ENCODE measurements around the gene CD96.

CD96 gene

GRCh38 chr3:111594205-111594604, 52.2 kb downstream of the CD96 start:
- H3K27ac ChIP-seq, result no peak overlapping the region
- TF ChIP-seq, protein P1, sequence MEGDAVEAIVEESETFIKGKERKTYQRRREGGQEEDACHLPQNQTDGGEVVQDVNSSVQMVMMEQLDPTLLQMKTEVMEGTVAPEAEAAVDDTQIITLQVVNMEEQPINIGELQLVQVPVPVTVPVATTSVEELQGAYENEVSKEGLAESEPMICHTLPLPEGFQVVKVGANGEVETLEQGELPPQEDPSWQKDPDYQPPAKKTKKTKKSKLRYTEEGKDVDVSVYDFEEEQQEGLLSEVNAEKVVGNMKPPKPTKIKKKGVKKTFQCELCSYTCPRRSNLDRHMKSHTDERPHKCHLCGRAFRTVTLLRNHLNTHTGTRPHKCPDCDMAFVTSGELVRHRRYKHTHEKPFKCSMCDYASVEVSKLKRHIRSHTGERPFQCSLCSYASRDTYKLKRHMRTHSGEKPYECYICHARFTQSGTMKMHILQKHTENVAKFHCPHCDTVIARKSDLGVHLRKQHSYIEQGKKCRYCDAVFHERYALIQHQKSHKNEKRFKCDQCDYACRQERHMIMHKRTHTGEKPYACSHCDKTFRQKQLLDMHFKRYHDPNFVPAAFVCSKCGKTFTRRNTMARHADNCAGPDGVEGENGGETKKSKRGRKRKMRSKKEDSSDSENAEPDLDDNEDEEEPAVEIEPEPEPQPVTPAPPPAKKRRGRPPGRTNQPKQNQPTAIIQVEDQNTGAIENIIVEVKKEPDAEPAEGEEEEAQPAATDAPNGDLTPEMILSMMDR (IDR thresholded peaks at IDR 0.05), result no peak
- no peak for TF ChIP-seq ZFX (IDR thresholded peaks at IDR 0.05; ENCODE audit: borderline replicate concordance)

DNA sequence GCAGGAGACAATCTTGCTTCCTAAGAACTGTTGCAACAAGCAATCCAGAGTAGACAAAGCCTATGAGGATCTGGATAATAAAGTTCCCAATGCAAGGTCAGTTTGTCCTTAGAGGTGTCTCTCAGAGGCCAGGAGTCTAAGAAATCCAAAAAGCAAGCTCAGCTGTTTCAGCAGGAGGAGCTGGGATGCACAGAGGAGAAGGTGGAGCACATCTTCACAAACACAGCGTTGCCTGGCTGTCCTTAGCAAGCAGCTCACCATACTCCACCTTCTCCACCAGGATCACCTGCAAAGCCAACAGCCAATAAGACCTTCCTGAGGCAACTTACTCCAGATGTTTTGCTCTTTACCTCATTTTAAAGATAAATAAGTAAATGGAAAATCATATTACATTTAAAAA, 52.8 kb downstream of the CD96 start:
- TF ChIP-seq, protein P1 (IDR thresholded peaks at IDR 0.05), result no peak
- TF ChIP-seq ZFX (IDR thresholded peaks at IDR 0.05; ENCODE audit: borderline replicate concordance), result no peak
- no peak overlapping the region for H3K27ac ChIP-seq

DNA sequence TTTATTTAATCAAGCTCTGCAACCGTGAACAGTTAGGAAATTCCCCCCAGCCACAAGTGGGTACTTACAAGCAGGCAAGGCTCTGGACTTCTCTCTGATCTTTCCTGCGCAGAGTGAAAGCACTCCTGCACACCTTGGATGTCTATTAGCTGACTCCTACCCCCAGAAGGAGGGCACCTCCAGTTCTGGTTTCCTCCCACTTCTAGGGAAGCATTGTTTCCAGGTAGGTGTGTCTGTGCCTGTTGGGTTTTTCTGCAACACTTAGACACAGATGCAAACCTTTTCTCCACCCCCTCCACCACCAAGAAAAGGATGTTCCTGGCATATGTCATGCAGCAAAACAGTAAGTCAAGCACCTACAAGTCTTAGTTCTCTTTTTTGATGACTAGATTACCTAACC, 53.2 kb downstream of the CD96 start, which contains the start of gene ZBED2:
Gene ZBED2, minus strand, starts transcription at position 115 of the 400 bp plus-strand sequence. CDS start 1,145 bp downstream, outside the sequence.
- TF ChIP-seq, protein P1 (IDR thresholded peaks at IDR 0.05), result no peak
- TF ChIP-seq ZFX (IDR thresholded peaks at IDR 0.05; ENCODE audit: borderline replicate concordance), result no peak
- no peak within 1 kb of the TSS for H3K27ac ChIP-seq

DNA sequence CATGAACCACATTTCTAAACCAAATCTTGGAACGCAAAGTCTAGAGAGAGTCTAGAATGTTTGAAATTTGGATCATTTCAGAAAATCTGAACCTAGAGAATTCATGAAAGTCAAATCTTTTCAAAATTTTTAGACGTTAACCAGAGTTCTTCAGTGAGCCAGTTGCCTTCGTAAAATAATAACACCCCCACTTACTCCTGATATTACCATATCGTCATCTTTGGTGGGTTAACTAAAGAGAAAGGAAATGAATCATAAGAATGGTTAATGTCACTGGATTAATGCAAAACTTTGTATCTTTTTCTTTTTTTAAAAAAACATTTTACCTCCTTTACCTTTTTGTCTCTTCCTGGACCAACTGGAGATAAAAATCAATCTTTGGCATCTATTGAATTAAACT, 54.3 kb downstream of the CD96 start:
- H3K27ac ChIP-seq, result no peak overlapping the region
- TF ChIP-seq ZFX (IDR thresholded peaks at IDR 0.05; ENCODE audit: borderline replicate concordance), result no peak
- TF ChIP-seq, protein P1 (IDR thresholded peaks at IDR 0.05), result no peak

GRCh38 chr3:111598139-111598538, 56.1 kb downstream of the CD96 start:
- TF ChIP-seq, protein P1 (IDR thresholded peaks at IDR 0.05), result no peak
- TF ChIP-seq ZFX (IDR thresholded peaks at IDR 0.05; ENCODE audit: borderline replicate concordance), result no peak
- no peak overlapping the region for H3K27ac ChIP-seq

- no peak overlapping the region for H3K27ac ChIP-seq
Measured at GRCh38 chr3:111598552-111598951, 56.6 kb downstream of the CD96 start.

DNA sequence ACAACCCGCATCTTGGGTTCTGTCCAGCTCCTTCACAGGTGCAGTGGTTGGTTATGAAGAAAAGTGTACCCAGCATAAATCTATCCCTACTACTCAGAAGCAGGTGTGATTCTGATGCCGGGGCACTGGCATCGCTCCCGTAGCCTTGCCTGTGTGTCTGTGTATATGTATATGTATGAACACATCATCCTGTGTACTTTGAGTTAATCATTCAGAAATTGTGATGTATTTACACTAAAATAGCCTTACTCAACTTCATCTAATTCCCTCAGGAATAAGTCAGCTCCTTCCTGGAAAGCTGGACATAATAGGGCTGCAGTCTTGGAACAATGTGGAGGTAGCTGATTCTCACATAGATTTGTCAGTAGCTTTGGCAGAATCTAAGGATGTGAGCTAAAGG, 59.8 kb downstream of the CD96 start:
- H3K27ac ChIP-seq, result no peak overlapping the region
- TF ChIP-seq ZFX (IDR thresholded peaks at IDR 0.05; ENCODE audit: borderline replicate concordance), result no peak
- TF ChIP-seq, protein P1 (IDR thresholded peaks at IDR 0.05), result no peak

More at GRCh38 chr3:111598552-111598951, 56.6 kb downstream of the CD96 start:
- no peak for TF ChIP-seq ZFX (IDR thresholded peaks at IDR 0.05; ENCODE audit: borderline replicate concordance)
- TF ChIP-seq, protein P1 (IDR thresholded peaks at IDR 0.05), result no peak

Measured in 22Rv1 (cell line).